Measurements from ENCODE around the gene GPRIN1.

GRCh38 chr5:176589039-176589769, 20.8 kb downstream of the GPRIN1 start:
- TF ChIP-seq TAF1 (IDR thresholded peaks at IDR 0.05; ENCODE audit: borderline replicate concordance, low read depth, low read length) (no peak), POLR2A (IDR thresholded peaks at IDR 0.05; ENCODE audit: low read depth, low read length) (no peak), POLR2AphosphoS5 (IDR thresholded peaks at IDR 0.05; ENCODE audit: low read depth, low read length) (no peak)

Data from GM12892 (cell line).